HG03097 (cell line): ENCODE results near the gene LCA5.
"Not testable (repeated sequence)": the region's sequence is repeated elsewhere in the genome, so short reads cannot be mapped to it uniquely, and the experiment has no call there.

ENCODE experiments used
- ATAC-seq: cut with Tn5 transposase; IDR thresholded peaks from one replicate; pipeline ENCODE4 v1.9.1; 2021; ENCODE audit not compliant: unreplicated experiment, low FRiP score

LCA5 gene

GRCh38 chr6:79538106-79538971 is 1.1 kb upstream of the LCA5 start:
- ATAC-seq: no peak

GRCh38 chr6:79536585-79536953 is 661 bp downstream of the LCA5 start:
- ATAC-seq: no peak

- not testable (repeated sequence) for ATAC-seq
Observed at GRCh38 chr6:79529567-79529966, 7.7 kb downstream of the LCA5 start.

GRCh38 chr6:79526897-79527296 is 10.3 kb downstream of the LCA5 start:
- ATAC-seq: no peak

GRCh38 chr6:79525272-79526100 is 11.7 kb downstream of the LCA5 start:
- no peak for ATAC-seq

- ATAC-seq: no peak
Observed at GRCh38 chr6:79524065-79524464, 13.2 kb downstream of the LCA5 start.

- ATAC-seq: no peak
Observed at GRCh38 chr6:79522609-79523008, 14.6 kb downstream of the LCA5 start.

GRCh38 chr6:79520534-79520933 is 16.7 kb downstream of the LCA5 start:
- no peak for ATAC-seq

GRCh38 chr6:79518842-79519241 is 18.4 kb downstream of the LCA5 start:
- ATAC-seq: no peak

GRCh38 chr6:79515436-79515835 is 21.8 kb downstream of the LCA5 start:
- no peak for ATAC-seq

GRCh38 chr6:79513111-79513510 is 24.1 kb downstream of the LCA5 start:
- ATAC-seq: no peak

- ATAC-seq: no peak
Observed at GRCh38 chr6:79512014-79512413, 25.2 kb downstream of the LCA5 start.

- no peak for ATAC-seq
Observed at GRCh38 chr6:79510707-79511106, 26.5 kb downstream of the LCA5 start.

GRCh38 chr6:79506251-79506650 is 31.0 kb downstream of the LCA5 start:
- ATAC-seq: no peak

- no peak for ATAC-seq
Observed at GRCh38 chr6:79504372-79504771, 32.9 kb downstream of the LCA5 start.

GRCh38 chr6:79498842-79499241 is 38.4 kb downstream of the LCA5 start:
- ATAC-seq: no peak

- ATAC-seq: no peak
Observed at GRCh38 chr6:79495246-79495645, 42.0 kb downstream of the LCA5 start.

- no peak for ATAC-seq
Observed at GRCh38 chr6:79494841-79495240, 42.4 kb downstream of the LCA5 start.

GRCh38 chr6:79470728-79471127 is 66.5 kb downstream of the LCA5 start:
- no peak for ATAC-seq

- no peak for ATAC-seq
Observed at GRCh38 chr6:79469376-79470246, 67.6 kb downstream of the LCA5 start.

- no peak for ATAC-seq
Observed at GRCh38 chr6:79468587-79468986, 68.6 kb downstream of the LCA5 start.
